GM21360 (cell line): ENCODE measurements around the gene UNC5A.

Source experiments
- ATAC-seq: cut with Tn5 transposase; IDR thresholded peaks from one replicate; pipeline ENCODE4 v1.9.1; 2021; ENCODE audit warnings: mild to moderate bottlenecking, moderate library complexity; ENCODE audit not compliant: unreplicated experiment

Gene UNC5A

DNA sequence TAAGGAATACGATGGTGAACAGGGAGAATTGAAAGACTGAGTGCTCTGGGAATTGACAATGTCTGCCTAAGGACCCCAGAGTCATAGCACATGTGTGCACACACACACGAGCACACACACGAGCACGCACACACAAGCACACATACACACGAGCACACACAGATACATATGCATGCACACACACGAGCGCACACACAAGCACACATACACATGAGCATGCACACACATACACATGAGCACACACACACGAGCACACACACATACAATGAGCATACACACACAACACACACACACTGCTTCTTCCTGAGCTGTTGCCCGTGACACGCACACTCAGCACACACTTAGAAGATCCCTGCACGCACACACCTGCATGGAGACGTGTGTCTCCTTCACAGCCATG is 10.9 kb upstream of the UNC5A start:
- ATAC-seq, result no peak

DNA sequence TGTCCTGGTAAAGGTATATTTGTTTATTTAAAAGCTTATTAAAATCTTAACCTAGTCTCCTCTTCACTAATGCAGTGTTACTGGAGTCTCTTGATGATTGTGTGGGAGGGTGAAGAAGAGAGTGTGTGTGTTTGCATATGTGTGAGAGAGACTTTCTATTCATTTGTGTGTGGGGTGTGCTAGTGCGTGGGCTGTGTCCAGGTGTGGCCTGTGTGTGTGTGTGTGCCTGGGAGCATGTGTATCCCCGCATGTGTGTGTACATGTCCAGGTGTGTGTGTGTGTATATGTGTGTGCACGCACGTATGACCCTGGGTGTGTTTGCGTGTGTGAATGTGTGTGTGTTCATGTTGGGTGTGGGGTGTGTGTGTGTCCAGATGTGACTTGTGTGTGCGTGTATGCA is 10.3 kb upstream of the UNC5A start:
- no peak for ATAC-seq

DNA sequence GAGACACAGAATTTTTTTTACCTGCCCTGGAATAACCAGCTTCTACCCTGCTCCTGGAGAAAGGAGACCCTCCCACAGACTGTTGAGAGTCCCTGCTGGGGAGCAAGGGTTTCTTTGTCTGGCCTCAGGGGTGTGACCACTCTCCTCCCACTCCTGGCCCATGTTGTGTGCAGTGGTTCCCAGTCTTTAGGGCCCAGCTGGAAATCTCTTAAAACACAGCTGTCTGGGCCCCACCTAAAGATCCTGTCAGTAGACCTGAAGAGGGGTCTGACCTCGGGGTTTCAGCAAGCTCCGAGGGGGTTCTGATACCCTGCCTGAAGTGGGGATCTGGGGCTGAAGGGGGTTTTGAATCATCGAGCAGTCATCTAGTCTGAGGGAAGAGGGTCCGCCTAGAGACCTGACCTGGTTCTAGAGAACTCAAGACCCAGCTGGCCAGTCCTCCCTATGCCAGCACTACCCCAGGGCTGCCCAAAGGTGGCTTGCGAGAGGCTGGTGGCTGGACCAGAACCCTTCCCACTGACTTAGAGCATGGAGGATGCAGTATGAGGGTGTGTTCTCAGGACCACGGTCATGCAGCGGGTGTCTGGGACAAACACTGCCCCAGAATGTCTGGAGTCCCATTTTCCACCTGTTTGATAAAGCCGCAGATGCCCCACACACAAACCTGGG is 8.1 kb upstream of the UNC5A start:
- no peak for ATAC-seq

DNA sequence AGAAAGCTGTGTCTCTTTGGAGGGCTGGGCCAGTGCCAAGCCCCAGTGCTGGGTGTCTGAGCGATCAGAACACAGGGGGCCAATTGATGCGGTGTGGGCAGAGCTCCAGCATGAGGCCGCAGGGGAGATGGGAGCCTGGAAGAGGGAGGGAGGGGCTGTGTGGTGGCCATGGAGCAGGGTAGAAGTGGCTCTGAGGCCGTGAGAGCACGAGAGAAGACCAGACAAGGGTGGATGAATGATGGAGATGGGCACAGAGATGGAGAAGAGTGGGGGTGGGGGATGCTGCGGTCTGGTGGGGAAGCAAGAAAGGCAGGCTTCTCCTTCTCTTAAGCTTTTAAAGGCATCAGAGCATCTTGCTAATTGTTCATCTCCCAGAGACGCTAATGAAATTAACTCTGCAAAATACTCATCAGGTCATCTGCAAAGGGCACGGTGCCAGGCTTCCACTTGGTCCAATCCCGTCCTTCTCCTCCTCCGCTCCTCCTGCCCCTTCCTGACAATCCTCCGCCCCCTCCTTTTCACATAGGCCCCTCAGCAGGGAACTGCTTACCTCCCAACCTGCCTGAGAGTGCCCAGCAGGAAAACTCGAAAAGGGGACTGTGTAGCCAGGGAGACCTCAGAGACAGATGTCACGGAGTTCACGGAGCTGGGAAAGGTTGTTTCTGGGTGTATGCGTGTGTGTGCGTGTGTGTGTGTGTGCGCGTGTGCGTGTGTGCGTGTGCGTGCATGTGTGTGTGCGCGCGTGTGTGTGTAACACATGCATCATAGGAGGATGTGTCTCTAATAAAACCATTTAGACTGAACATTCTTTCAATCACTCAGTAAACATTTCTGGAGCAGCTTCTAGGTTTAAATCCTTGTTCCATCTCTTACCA is 7.1 kb upstream of the UNC5A start:
- no peak for ATAC-seq

DNA sequence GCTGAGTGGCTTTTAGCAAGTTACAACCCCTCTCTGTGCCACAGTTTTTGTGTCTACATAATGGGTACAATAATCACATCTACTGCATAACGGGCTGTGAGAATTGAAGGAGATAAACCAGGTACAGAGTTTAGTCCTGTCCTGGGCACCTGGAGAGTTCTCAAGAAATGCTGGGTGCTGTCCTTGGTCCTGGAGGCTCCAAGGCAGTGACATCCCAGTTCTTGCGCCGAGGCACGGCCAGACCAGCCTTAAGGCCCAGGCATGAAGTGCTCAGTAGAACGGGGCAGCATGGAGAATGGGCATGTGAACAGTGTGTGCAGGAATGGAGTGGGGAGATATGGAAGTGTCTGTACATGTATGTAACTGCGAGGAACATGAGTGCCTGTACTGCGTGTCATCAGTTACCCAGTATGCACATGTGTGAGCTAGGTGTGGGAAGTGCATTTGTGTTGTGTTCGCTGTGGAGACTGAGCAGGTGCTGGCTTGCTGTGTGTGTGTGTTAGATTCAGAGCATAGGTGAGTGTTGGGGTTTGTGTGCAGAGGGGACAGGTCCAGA is 6.3 kb upstream of the UNC5A start:
- no peak for ATAC-seq

DNA sequence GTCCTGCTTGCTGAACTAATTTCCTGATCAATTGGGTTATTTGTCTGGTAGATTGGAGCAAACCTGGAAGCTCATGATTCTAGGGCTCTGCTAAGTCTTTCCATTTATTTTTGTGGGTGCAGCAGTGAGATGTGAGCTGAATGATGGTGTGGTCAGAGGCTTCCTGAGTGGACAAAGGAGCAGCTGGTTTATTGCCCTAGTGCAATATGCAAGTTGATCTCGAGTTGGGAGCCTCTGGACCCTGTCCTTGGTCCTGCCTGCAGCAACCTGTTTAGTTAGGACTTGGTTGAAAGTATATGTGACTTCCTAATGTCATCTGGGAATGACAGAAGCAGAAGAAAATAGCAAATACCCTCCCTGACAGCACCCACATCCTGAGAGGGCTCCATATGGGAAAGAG is 4.2 kb upstream of the UNC5A start:
- no peak for ATAC-seq

DNA sequence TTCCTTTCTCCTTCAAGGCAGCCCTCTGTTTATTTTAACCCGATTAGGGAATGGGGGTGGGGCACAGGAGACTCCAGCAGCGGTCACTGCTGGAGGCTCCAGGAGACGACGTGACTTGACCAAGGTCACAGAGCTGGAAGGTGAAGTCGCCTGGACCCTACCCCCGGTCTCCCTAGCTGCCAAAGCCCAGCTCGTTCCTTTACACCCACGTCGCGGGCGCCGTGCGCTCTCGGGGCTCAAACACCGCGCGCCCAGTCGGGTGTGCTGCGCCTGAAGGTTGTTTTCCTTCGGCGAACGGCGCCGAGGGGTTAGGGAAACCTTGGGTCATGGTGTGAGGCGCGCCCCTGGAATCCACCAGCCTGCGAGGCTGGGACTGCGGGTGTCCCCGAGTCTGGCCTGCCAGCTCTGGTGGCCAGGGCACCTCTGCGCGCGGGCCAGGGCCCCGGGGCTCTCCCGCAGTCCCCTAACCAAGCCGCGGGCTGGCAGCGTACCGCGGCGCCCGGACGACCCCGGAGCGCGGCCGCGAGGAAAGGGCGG is 747 bp upstream of the UNC5A start:
- ATAC-seq, result no peak

DNA sequence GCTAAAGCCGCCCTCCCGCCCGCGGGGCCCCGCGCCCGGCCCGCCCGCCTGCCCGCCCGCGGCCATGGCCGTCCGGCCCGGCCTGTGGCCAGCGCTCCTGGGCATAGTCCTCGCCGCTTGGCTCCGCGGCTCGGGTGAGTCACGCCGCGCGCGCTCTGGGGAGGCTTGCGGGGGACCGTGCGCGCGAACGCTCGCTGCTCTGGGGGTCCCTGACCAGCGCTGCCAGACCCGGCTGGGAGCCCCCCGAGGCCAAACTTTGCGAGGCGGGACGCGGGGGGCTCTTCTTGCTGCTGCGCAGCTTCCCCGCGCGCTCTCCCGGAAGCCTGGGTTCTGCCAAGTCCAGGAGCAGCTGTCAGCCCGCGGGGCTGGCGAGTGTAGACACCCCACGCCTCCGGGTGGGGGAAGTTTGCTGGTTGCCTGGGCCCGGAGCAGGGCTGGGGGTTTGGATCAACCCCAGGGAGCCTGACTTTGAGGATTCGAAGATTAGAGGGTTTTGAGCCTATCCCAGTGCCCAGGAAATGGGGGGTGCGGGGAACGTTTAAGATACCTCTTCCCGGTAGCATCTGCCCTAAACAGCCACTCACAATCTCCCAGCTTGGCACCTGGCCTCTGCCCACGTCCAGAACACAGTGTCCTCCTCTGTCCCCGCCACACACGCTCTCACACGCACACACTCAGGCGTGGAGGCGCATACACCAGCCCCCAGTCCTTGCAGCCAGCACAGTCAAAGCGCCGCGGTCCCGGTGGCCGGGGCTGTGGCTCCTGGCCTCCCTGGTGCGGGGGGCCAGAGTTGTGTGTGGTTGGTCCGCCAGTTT is 535 bp downstream of the UNC5A start:
- ATAC-seq, result no peak

DNA sequence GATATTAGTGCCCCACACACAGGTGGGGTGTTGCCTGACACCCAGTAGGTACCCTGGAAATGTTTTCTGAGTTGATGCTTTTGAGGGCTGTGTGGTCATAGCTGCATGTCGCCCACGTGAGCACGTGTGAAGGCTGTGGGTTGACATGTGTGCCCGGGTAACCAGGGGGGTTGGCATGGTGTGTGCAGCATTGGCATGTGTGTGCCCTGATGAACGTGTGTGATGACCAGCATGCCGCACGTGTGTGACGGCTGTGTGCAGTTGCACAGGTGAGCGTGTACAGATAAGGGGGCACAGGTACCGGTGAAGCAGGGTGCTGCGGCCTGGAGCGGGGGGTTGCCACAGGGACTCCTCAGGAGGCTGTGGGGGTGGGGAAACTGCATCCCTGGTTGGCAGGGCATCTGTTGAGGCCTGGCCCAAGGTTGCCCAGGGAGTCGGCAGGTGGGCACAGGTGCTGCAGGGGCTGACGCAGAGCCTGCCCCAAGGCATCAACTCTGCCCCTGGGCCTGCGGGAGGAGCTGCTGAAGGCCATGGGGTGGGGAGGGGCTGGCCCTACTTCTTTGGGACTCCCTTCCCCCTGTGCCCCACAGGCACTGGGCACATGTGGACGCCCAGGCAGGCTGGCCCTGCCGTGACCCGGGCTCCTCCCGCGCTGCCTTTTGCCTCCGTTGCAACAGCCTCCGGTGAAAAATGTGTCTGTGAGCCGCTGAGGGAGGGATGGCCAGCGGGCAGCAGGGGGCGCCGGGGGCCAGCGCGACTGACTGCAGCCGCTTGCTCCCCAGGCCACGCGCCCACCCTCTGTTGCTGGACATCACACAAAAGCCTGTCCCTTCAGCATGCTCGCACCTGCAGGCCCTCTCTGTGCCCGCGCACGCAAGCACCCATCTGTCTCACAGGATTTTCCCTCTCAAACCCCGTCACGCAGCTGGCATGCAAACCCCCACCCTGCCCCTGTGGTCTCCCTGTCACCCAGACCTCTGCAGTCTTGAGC is 2.2 kb downstream of the UNC5A start:
- no peak for ATAC-seq

DNA sequence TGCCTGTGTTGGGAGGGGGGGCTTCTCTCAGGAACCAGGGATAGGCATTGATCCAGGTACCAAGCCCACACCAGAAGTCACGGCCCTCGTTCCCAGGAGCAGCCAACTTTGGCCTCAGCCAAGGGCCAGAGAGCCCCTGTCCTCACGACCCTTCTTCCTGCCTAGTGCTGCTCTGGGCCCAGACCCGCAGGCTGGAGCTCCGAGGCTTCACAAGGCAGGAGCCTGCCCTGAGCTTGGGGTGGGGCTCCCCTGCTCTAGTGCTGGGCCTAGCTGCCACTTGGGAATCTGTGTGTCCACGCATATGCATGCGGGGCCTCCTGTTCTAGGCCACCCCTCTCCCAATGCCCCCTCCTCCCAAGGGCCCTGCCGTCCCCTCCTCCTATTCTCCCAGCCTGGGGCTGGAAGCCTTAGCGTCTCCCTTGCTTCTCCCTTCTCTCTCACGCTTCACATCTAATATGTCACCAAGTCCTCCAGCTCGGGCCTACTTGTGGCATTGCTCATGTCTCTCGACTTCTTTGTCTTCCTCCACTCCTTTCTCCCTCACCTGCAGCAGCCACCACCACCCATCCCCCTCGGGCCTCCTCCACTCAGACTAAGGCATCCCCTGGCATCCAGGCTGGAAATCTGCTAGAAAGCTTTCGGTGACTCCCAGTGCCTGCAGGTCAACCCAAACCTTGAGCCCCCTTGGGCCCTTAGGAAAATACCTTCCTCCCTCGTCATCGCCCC is 3.4 kb downstream of the UNC5A start:
- ATAC-seq, result no peak

DNA sequence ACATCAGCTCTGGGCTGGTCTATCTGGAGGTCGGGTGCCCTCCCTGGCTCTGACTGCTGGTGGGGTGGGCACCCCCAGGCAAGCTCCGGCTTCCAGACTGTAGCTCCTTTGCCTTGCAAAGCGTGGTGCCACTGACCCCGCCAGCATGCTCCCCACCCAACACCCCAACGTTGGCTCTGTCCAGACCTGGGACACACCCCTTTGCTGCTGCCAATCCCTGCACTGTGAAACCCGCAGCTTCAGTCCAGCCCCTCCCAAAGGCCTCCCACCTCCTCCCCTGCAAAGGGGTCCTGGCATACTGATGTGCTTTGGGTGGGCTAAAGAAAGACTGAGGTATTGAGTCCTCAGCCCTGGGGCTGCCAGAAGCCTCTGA is 3.9 kb downstream of the UNC5A start:
- no peak for ATAC-seq

DNA sequence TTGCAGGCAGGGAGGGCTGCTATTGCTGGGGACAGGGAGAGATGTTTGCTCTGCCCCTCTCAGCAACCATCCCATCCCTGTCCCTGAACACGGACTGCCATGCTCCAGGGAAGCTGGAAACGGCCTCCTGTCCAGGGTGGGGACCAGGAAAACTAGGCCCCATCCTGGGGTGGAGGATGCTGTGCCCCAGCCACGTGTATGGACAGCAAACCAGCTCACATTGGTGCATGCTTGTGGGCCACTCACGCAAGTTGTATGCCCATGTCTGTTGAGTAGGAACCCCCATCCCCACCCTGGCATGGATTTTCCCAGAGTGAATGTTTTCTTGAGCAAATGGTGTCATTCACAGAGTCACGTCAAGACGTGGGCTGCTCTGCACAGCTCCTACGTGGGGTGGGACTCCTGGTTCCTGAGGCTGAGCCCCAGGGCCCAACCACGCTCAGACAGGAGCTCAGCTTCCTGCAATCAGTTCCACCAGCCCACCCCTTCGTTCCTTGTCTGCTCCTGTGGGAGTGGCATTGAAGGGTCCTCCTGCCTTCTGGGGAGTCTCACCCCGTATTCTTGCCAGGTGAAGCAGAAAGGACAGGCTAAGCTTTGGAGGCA is 4.6 kb downstream of the UNC5A start:
- ATAC-seq, result no peak

DNA sequence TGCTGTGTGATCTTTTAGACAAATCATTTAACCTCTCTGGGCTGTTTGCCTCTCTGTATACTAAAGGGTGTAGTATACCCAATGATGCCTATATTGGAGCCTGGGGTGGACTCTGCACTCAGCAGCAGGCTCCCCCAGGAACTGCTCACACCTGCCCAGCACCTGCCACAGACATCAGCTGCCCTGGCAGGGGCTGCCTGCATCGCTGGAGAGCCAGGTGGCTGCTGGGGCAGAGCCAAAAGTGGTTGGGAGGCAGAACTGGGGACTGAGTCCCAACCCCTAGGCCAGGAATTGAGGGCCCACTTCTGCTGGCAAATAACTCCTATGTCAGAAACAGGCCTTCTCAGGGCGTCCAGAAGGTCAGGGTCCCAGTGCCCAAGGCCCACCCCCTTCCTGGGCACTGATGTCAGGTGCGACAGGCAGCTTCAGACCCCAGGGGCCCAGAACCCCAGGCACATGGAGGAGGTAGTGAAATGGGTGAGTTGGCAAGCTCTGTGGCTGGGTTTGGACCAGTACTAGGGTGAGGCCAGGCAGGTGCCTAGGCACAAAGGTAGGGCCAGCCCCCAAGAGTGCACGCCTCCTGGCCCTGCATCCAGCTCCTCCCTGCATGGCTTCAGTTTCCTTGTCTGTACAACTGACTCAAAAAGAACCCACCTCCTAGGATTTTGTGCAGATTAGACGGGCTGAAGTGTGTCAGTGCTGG is 5.8 kb downstream of the UNC5A start:
- no peak for ATAC-seq

DNA sequence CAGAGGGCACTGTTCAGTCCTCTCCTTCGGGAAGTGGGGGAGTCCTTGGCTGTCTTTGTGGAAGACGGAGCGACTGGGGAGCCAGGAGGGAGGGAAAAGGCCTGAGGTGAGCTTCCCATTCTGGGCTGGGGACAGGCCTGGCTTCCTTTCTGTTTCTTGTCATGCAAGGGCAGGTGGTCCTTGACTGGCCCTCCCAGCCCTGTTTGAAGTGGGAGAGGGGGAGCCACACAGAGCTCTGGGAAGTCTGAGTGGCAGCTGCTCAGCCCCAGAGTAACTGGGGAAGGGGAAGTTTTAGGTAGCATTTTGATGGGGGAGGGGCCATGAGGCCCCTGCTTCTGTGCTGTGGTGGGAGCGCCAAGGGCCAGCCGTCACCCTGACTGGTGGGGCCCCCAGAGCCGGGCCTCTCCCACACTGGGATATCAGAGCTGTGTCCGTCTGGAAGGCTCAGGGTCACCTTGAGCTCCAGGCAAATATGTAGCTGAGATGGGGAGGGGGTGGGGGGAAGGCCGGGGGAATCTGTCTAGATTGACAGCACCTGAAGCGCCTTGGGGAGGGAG is 6.5 kb downstream of the UNC5A start:
- no peak for ATAC-seq

DNA sequence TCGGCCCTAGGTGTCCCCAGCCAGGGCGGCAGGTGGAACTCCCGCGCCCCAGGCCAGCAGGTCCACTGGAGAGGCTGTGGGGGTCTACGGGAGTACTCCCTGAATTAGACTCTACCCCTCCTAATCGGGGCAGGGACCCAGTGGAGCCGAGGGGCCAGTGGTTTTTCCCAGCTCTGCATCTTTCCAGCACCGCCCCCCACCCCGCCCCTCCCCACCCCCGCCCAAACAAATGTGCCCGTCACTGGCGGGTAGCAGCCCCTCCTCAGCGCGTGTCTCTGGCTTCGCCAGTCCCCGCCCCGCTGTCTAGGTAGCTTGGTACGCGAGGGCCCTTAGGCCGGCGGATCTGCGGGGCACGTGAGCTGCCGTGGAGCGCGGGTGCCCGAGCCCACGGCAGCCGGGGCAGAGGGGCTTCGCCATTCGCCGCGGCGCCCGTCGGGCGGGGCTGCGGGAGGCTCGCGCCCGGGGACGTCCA is 7.0 kb downstream of the UNC5A start:
- ATAC-seq, result no peak

DNA sequence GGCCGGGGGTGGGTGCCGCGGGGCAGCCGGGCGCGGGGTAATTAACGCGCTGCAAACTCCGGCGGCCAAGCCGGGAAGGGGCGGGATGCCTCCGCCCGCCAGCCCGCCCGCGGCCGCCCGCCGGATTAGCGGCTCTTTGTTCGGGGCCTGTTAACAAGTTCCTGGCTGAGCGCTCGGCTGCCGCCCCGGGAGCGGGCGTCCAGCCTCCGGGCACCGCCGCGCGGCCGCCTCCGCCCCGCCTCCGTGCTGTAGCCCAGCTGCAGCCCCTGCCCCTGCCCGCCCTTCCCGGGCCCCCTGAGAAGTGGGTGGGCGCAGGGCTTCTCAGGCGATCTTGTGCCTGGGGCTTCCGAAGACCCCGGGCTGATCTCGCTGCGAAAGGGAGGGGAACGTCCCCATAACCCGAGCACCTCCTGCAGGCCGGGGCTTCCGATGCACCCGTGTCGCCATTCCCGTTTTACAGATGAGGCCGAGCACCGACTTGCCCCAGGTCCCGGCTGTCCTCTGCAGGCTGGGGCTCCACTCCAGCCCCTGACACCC is 7.5 kb downstream of the UNC5A start:
- ATAC-seq, result no peak

DNA sequence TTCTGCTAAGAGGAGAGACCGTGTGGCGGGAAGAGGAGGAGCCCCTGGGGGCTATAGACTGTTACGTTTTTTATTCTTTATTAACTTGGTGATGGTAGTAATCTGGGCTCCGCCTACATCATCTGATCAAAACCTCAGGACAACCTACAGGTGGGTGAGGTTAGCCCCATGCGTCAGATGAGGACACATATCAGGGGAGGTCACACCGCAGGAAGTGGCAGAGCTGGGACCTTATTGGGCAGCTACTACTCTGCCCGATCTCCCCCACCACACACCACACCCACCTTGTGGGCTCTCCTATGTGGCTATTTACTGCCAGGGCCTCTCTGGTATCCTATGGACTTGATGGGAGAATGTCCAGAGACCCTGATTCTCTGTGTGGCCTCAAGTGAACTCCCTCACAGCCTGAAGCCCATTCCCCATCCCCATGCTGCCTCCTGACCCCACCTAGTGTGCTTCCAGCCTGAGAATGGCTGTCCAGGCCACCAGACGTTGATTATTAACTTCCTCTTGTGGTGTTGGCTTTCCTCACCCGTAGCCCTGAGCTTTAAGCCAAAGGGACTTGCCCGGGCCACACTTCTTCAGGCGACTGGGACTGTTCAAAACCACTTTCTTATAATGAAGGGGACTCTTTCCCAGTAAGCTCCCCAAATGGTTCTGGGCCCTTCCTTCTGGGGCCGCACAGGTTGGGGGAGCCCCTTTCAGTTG is 8.2 kb downstream of the UNC5A start:
- ATAC-seq, result no peak
